ENCODE results near the gene CST4.

CST4 gene

DNA sequence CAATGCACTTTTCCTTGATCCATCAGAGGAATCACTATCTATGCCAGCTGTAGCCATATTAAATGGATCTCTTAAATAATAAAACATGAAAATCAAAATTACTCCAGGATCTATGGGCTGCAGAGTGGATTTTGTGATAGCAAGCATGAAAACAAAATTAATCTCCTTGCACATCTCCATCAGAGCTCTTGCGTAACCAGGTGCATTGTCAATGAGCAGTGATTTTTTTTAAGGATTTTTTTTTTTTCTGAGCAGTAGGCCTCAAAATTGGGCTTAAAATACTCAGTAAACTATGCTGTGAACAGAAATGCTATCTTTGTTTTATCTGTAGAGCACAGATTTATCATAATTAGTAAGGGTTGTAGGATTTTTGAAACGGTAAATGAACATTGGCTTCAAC lies 39.6 kb downstream of the CST4 start:
- TF ChIP-seq CEBPB (IDR thresholded peaks at IDR 0.05) = peak; percentile 10; the same call in 1 of the 2 replicates
- TF ChIP-seq TCF12 (IDR thresholded peaks at IDR 0.05; ENCODE audit: low read depth) = no peak

GRCh38 chr20:23647346-23647745 lies 41.5 kb downstream of the CST4 start:
- TF ChIP-seq FOXM1 (IDR thresholded peaks at IDR 0.05; ENCODE audit: borderline replicate concordance, low read depth) (no peak), CREB1 (IDR thresholded peaks at IDR 0.05; ENCODE audit: low read depth) (no peak), TEAD4 (IDR thresholded peaks at IDR 0.05) (no peak), TCF12 (IDR thresholded peaks at IDR 0.05; ENCODE audit: low read depth) (no peak), MAX (IDR thresholded peaks at IDR 0.05) (no peak), NFIC (IDR thresholded peaks at IDR 0.05) (no peak), TAF1 (IDR thresholded peaks at IDR 0.05; ENCODE audit: low read depth) (no peak), CEBPB (IDR thresholded peaks at IDR 0.05) (no peak)
- TF ChIP-seq, protein P1, sequence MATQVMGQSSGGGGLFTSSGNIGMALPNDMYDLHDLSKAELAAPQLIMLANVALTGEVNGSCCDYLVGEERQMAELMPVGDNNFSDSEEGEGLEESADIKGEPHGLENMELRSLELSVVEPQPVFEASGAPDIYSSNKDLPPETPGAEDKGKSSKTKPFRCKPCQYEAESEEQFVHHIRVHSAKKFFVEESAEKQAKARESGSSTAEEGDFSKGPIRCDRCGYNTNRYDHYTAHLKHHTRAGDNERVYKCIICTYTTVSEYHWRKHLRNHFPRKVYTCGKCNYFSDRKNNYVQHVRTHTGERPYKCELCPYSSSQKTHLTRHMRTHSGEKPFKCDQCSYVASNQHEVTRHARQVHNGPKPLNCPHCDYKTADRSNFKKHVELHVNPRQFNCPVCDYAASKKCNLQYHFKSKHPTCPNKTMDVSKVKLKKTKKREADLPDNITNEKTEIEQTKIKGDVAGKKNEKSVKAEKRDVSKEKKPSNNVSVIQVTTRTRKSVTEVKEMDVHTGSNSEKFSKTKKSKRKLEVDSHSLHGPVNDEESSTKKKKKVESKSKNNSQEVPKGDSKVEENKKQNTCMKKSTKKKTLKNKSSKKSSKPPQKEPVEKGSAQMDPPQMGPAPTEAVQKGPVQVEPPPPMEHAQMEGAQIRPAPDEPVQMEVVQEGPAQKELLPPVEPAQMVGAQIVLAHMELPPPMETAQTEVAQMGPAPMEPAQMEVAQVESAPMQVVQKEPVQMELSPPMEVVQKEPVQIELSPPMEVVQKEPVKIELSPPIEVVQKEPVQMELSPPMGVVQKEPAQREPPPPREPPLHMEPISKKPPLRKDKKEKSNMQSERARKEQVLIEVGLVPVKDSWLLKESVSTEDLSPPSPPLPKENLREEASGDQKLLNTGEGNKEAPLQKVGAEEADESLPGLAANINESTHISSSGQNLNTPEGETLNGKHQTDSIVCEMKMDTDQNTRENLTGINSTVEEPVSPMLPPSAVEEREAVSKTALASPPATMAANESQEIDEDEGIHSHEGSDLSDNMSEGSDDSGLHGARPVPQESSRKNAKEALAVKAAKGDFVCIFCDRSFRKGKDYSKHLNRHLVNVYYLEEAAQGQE (IDR thresholded peaks at IDR 0.05; ENCODE audit: low read depth) = no peak

- TF ChIP-seq ZBTB7A (IDR thresholded peaks at IDR 0.05; ENCODE audit: low read depth) (no peak), MAX (IDR thresholded peaks at IDR 0.05) (no peak), TAF1 (IDR thresholded peaks at IDR 0.05; ENCODE audit: low read depth) (no peak), CEBPB (IDR thresholded peaks at IDR 0.05) (no peak), NFIC (IDR thresholded peaks at IDR 0.05) (no peak), YY1 (IDR thresholded peaks at IDR 0.05; ENCODE audit: low read depth) (no peak), TCF12 (IDR thresholded peaks at IDR 0.05; ENCODE audit: low read depth) (no peak), EP300 (IDR thresholded peaks at IDR 0.05; ENCODE audit: borderline replicate concordance) (no peak), EGR1 (IDR thresholded peaks at IDR 0.05) (no peak), FOXM1 (IDR thresholded peaks at IDR 0.05; ENCODE audit: borderline replicate concordance, low read depth) (no peak), TEAD4 (IDR thresholded peaks at IDR 0.05) (no peak), RAD21 (IDR thresholded peaks at IDR 0.05; ENCODE audit: low read depth) (no peak), USF1 (IDR thresholded peaks at IDR 0.05) (no peak), CREB1 (IDR thresholded peaks at IDR 0.05; ENCODE audit: low read depth) (no peak)
- TF ChIP-seq, protein P1 (IDR thresholded peaks at IDR 0.05; ENCODE audit: low read depth) = no peak
These were observed 42.5 kb downstream of the CST4 start for GRCh38 chr20:23646106-23646873.

- TF ChIP-seq EGR1 (IDR thresholded peaks at IDR 0.05) (no peak), FOXM1 (IDR thresholded peaks at IDR 0.05; ENCODE audit: borderline replicate concordance, low read depth) (no peak), RAD21 (IDR thresholded peaks at IDR 0.05; ENCODE audit: low read depth) (no peak), NFIC (IDR thresholded peaks at IDR 0.05) (no peak), MAX (IDR thresholded peaks at IDR 0.05) (no peak), YY1 (IDR thresholded peaks at IDR 0.05; ENCODE audit: low read depth) (no peak), ZBTB7A (IDR thresholded peaks at IDR 0.05; ENCODE audit: low read depth) (no peak), TAF1 (IDR thresholded peaks at IDR 0.05; ENCODE audit: low read depth) (no peak), TCF12 (IDR thresholded peaks at IDR 0.05; ENCODE audit: low read depth) (no peak), CREB1 (IDR thresholded peaks at IDR 0.05; ENCODE audit: low read depth) (no peak), CEBPB (IDR thresholded peaks at IDR 0.05) (no peak), USF1 (IDR thresholded peaks at IDR 0.05) (no peak), TEAD4 (IDR thresholded peaks at IDR 0.05) (no peak), EP300 (IDR thresholded peaks at IDR 0.05; ENCODE audit: borderline replicate concordance) (no peak)
- TF ChIP-seq, protein P1 (IDR thresholded peaks at IDR 0.05; ENCODE audit: low read depth) = no peak
These were observed 43.3 kb downstream of the CST4 start for GRCh38 chr20:23645575-23645974.
